Activated CD8-positive, alpha-beta T cell treated with anti-CD3 and anti-CD28 coated beads for 36 hours (primary cell): ENCODE results near the gene TM9SF4. TPM values are rescaled to one million over a fixed set of nuclear protein-coding genes. Genes with fewer than 3 reads are reported as not detected.

Source experiments
- ATAC-seq: fragments of 200-7000 bp; cut with Tn5 transposase; one replicate; pipeline ENCODE4 v1.10.0; 2021; ENCODE audit warnings: mild to moderate bottlenecking, moderate library complexity
- CTCF ChIA-PET: fragments of 350-600 bp; sonication (Branson Sonifier 250); formaldehyde crosslinking; loops from one replicate; lab custom pipeline; 2021; ENCODE audit warnings: antibody characterized with exemption; lab: Charles Lee
- POLR2A ChIA-PET: fragments of 350-600 bp; sonication (Branson Sonifier 250); formaldehyde crosslinking; loops from one replicate; lab custom pipeline; 2021; ENCODE audit warnings: antibody characterized with exemption; lab: Charles Lee
- DNase-seq: peaks from one replicate; pipeline ENCODE4 v3.0.0-alpha.2; 2020
- H3K27ac Mint-ChIP-seq: one replicate; pipeline ENCODE4 v1.8.0; 2021; ENCODE audit warnings: mild to moderate bottlenecking, mixed read lengths
- H3K27me3 Mint-ChIP-seq: one replicate; pipeline ENCODE4 v1.8.0; 2021; ENCODE audit warnings: mixed read lengths
- H3K36me3 Mint-ChIP-seq: one replicate; pipeline ENCODE4 v1.8.0; 2021; ENCODE audit warnings: low read depth, mixed read lengths
- H3K4me1 Mint-ChIP-seq: one replicate; pipeline ENCODE4 v1.8.0; 2021; ENCODE audit warnings: low read depth, mixed read lengths
- H3K4me3 Mint-ChIP-seq: one replicate; pipeline ENCODE4 v1.8.0; 2021; ENCODE audit warnings: mild to moderate bottlenecking, moderate library complexity, mixed read lengths
- H3K9me3 Mint-ChIP-seq: one replicate; pipeline ENCODE4 v1.8.0; 2021; ENCODE audit warnings: mixed read lengths
- CTCF ChIP-seq: fragments of 200-600 bp; IDR thresholded peaks from one replicate; pipeline ENCODE4 v1.8.0; 2022; ENCODE audit warnings: antibody characterized with exemption, mild to moderate bottlenecking
- intact Hi-C: fragments of 100-400 bp; cut with micrococcal nuclease; formaldehyde crosslinking; loops from one replicate; pipeline ENCODE4 v1.10.0; 2022
- total RNA-seq, 2 experiments: library from RNA; stranded (reverse); gene quantifications; one replicate each; pipeline ENCODE4 v1.2.3, GENCODE V29; 2021

The TM9SF4 gene
- total RNA-seq, 2 experiments from 2014 or later = 36.5 to 39.5 TPM

GRCh38 chr20:32128167-32128566 lies 18.7 kb downstream of the TM9SF4 start:
- no peak for TF ChIP-seq CTCF
- Mint-ChIP-seq H3K4me3 (no peak overlapping the region), H3K4me1 (peaks cover 21% of the 10 kb centered on the region), H3K27ac (no peak overlapping the region), H3K36me3 (peaks cover 12% of the 10 kb centered on the region), H3K9me3 (no peaks in the 10 kb centered on the region), H3K27me3 (no peaks in the 10 kb centered on the region)
- intact Hi-C loops = no loop called here
- no peak for ATAC-seq
- ChIA-PET CTCF (no interaction called here), POLR2A (interaction anchor here (1.3 kb wide), 1 partner anchor 9 kb away, joined by 5 read pairs; no protein-coding TSS in a partner anchor)
- DNase-seq = no peak

DNA sequence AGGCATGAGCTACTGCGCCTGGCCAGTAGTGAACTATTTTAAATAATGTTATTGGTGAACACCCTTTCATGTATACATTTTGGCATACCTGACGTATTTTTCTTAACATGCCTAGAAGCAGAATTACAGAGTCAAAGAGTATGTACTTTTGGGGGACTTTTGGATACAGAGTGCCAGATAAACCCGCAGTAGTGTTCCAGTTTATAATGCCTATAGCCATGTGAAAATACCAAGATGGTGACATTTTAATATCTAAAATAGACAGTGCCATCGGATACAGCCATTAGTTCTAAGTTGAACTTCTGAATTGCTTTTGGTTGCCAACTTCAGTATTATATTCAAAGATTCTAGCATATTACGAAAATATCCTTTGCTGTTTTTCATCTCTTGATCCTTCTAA lies 20.3 kb downstream of the TM9SF4 start:
- Mint-ChIP-seq H3K27me3 (no peaks in the 10 kb centered on the region), H3K9me3 (no peaks in the 10 kb centered on the region), H3K36me3 (peaks cover 8% of the 10 kb centered on the region), H3K4me3 (no peak overlapping the region), H3K4me1 (peaks cover 22% of the 10 kb centered on the region), H3K27ac (no peak overlapping the region)
- ChIA-PET POLR2A (no interaction called here), CTCF (interaction anchor here (0.9 kb wide), 1 partner anchor 21 kb away, joined by 3 read pairs; no protein-coding TSS in a partner anchor)
- no peak for TF ChIP-seq CTCF
- intact Hi-C loops = no loop called here
- DNase-seq = no peak
- no peak for ATAC-seq

DNA sequence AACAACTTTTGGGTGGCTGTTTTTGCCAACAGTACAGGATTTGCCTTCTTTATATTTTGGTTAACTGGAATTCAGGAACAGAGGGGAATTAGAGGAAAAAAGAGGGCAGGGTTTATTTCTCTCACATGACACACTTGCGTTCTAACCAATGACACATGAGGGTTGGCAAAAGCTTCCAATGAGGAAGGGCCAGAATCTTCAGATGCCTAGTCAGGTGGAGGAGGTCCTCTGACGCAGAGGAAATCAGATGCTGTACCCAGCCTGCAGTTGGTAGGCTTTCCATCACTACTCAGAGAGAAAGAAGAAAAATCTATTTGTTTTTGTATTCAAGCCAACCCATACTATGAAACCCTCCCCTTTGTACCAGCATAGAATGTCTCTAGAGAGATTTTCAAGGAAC lies 20.8 kb downstream of the TM9SF4 start:
- Mint-ChIP-seq H3K4me1 (peaks cover 19% of the 10 kb centered on the region), H3K36me3 (peaks cover 5% of the 10 kb centered on the region), H3K4me3 (no peak overlapping the region), H3K27ac (no peak overlapping the region), H3K9me3 (no peaks in the 10 kb centered on the region), H3K27me3 (no peaks in the 10 kb centered on the region)
- intact Hi-C loops = no loop called here
- no peak for TF ChIP-seq CTCF
- POLR2A ChIA-PET = no interaction called here
- ATAC-seq (no peak), DNase-seq (no peak)
- CTCF ChIA-PET = no interaction called here

- TF ChIP-seq CTCF = no peak
- H3K27ac Mint-ChIP-seq = no peak overlapping the region
- H3K9me3 Mint-ChIP-seq = no peaks in the 10 kb centered on the region
- DNase-seq = no peak
- ChIA-PET POLR2A (no interaction called here), CTCF (no interaction called here)
- ATAC-seq = no peak
- intact Hi-C loops = no loop called here
- peaks cover 5% of the 10 kb centered on the region for H3K36me3 Mint-ChIP-seq
- H3K27me3 Mint-ChIP-seq = no peaks in the 10 kb centered on the region
- H3K4me3 Mint-ChIP-seq = no peak overlapping the region
- peaks cover 19% of the 10 kb centered on the region for H3K4me1 Mint-ChIP-seq
Measured at GRCh38 chr20:32130965-32131364, 21.5 kb downstream of the TM9SF4 start.

DNA sequence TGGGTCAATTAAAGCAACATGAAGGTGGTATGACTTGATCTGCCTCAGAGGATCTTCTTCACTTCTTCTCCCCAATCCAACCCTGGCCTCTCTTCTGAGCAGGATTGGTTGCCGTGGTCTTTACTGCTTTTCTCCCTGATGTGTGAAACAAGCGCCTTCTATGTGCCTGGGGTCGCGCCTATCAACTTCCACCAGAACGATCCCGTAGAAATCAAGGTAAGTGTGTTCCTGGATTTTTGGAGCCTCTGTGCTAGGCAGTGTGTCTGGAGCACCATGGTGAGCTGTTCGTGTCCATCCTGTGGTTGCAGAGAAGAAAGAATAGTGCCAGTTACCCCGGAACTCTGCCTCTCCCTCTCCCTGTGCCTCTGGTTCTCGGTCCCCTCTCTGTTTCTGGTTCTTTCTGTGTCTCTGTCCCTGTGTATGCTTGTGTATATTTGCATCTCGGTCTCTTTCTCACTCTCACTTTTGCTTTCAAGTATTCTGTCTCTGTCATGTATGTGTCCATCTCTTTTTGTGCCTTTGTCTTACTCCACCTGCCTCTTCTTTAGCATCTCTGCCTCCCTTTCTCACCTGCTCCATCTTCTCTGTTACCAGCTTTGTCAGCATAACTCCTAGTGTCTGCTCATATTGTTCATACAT lies 23.5 kb downstream of the TM9SF4 start:
- peaks cover 16% of the 10 kb centered on the region for H3K4me1 Mint-ChIP-seq
- TF ChIP-seq CTCF = no peak
- no peaks in the 10 kb centered on the region for H3K27me3 Mint-ChIP-seq
- POLR2A ChIA-PET = interaction anchor here (0.8 kb wide), 1 partner anchor 9 kb away, joined by 4 read pairs; no protein-coding TSS in a partner anchor
- DNase-seq (no peak), ATAC-seq (no peak)
- intact Hi-C loops = no loop called here
- H3K27ac Mint-ChIP-seq = no peak overlapping the region
- H3K4me3 Mint-ChIP-seq = no peak overlapping the region
- H3K9me3 Mint-ChIP-seq = no peaks in the 10 kb centered on the region
- peaks cover 11% of the 10 kb centered on the region for H3K36me3 Mint-ChIP-seq
- CTCF ChIA-PET = interaction anchor here (0.7 kb wide), 1 partner anchor 42 kb away, joined by 3 read pairs; no protein-coding TSS in a partner anchor
